ENCODE measurements around the gene ABAT.

DNA sequence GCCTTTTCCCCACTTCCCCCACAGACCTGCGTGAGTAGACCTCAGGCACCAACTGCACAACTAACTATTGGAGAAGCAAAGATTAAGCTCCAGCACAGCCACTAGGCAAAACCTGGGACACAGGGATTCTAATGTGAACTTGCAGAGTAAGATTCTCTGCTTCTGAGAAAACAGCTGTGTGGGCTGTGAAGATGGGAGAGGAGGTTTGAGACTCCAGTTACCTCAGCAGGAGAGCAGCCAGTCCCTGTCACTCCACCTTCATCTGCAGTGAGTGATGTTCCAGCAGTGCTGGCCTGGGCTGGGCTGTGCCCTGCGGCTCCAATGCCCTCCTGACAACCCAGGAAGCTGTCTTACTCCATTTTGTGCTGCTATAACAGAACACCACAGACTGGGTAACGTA is 18.0 kb upstream of the ABAT start:
- TF ChIP-seq, protein P1, sequence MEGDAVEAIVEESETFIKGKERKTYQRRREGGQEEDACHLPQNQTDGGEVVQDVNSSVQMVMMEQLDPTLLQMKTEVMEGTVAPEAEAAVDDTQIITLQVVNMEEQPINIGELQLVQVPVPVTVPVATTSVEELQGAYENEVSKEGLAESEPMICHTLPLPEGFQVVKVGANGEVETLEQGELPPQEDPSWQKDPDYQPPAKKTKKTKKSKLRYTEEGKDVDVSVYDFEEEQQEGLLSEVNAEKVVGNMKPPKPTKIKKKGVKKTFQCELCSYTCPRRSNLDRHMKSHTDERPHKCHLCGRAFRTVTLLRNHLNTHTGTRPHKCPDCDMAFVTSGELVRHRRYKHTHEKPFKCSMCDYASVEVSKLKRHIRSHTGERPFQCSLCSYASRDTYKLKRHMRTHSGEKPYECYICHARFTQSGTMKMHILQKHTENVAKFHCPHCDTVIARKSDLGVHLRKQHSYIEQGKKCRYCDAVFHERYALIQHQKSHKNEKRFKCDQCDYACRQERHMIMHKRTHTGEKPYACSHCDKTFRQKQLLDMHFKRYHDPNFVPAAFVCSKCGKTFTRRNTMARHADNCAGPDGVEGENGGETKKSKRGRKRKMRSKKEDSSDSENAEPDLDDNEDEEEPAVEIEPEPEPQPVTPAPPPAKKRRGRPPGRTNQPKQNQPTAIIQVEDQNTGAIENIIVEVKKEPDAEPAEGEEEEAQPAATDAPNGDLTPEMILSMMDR (IDR thresholded peaks at IDR 0.05): no peak
- TF ChIP-seq POLR2A (IDR thresholded peaks at IDR 0.05): no peak
